ENCODE data around the gene SMARCD2.

Gene SMARCD2

DNA sequence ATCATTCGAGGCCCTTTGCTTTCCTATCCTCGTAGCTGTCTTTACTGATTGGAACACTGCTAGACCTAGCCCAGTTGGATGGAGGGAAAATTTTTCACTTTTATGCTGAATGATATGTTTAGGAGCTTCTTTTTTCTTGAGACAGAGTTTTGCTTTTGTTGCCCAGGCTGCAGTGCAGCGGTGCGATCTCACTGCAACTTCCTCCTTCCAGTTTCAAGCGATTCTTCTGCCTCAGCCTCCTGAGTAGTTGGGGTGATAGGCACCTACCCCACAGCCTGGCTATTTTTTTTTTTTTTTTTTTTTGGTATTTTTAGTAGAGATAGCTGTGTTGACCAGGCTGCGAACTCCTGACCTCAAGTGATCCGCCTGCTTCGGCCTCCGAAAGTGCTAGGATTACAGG is 32.5 kb downstream of the SMARCD2 start:
- no peak overlapping the region for H3K4me2 ChIP-seq (ENCODE audit: low read depth, low read length, poor library complexity, severe bottlenecking)
- no peaks in the 10 kb centered on the region for H3K9me3 ChIP-seq (ENCODE audit: insufficient read depth, low read depth, low read length)
- TF ChIP-seq EZH2phosphoT487 (IDR thresholded peaks at IDR 0.05; ENCODE audit: borderline replicate concordance) (no peak), CTCF (conservative IDR thresholded peaks at IDR 0.05; ENCODE audit: low read length) (no peak)
- no peaks in the 10 kb centered on the region for H3K79me2 ChIP-seq (ENCODE audit: insufficient read depth, low read length)
- no peaks in the 10 kb centered on the region for H3K27me3 ChIP-seq (ENCODE audit: insufficient read depth, low read length, poor library complexity, severe bottlenecking)
- no peaks in the 10 kb centered on the region for H4K20me1 ChIP-seq (ENCODE audit: insufficient read depth, low read length, poor library complexity, severe bottlenecking)
- H3K4me1 ChIP-seq (ENCODE audit: insufficient read depth, low read length, poor library complexity, severe bottlenecking) = no peaks in the 10 kb centered on the region
- H3F3A ChIP-seq (ENCODE audit: low read depth) = no peaks in the 10 kb centered on the region
- H3K9me2 ChIP-seq (replicated peaks; ENCODE audit: low read depth, low read length) = no peaks in the 10 kb centered on the region
- no peak overlapping the region for H3K4me3 ChIP-seq (ENCODE audit: low read length, poor library complexity, severe bottlenecking)
- peaks cover 100% of the 10 kb centered on the region for H3K36me3 ChIP-seq (ENCODE audit: insufficient read depth, low read length)
- H2AFZ ChIP-seq (ENCODE audit: low read length) = no peak overlapping the region
- H3K9ac ChIP-seq (ENCODE audit: low read depth, low read length, poor library complexity, severe bottlenecking) = no peak overlapping the region

- H3K9ac ChIP-seq (ENCODE audit: low read depth, low read length, poor library complexity, severe bottlenecking) = no peak overlapping the region
- no peaks in the 10 kb centered on the region for H3K9me3 ChIP-seq (ENCODE audit: insufficient read depth, low read depth, low read length)
- no peak overlapping the region for H2AFZ ChIP-seq (ENCODE audit: low read length)
- peaks cover 99% of the 10 kb centered on the region for H3K36me3 ChIP-seq (ENCODE audit: insufficient read depth, low read length)
- no peaks in the 10 kb centered on the region for H3F3A ChIP-seq (ENCODE audit: low read depth)
- no peaks in the 10 kb centered on the region for H3K9me2 ChIP-seq (replicated peaks; ENCODE audit: low read depth, low read length)
- no peak for TF ChIP-seq EZH2phosphoT487 (IDR thresholded peaks at IDR 0.05; ENCODE audit: borderline replicate concordance)
- TF ChIP-seq CTCF (conservative IDR thresholded peaks at IDR 0.05; ENCODE audit: low read length) = no peak
- no peak overlapping the region for H3K4me3 ChIP-seq (ENCODE audit: low read length, poor library complexity, severe bottlenecking)
- H4K20me1 ChIP-seq (ENCODE audit: insufficient read depth, low read length, poor library complexity, severe bottlenecking) = no peaks in the 10 kb centered on the region
- H3K27me3 ChIP-seq (ENCODE audit: insufficient read depth, low read length, poor library complexity, severe bottlenecking) = no peaks in the 10 kb centered on the region
- no peaks in the 10 kb centered on the region for H3K4me1 ChIP-seq (ENCODE audit: insufficient read depth, low read length, poor library complexity, severe bottlenecking)
- no peaks in the 10 kb centered on the region for H3K79me2 ChIP-seq (ENCODE audit: insufficient read depth, low read length)
- no peak overlapping the region for H3K4me2 ChIP-seq (ENCODE audit: low read depth, low read length, poor library complexity, severe bottlenecking)
Measured at GRCh38 chr17:63805591-63805990, 36.9 kb downstream of the SMARCD2 start.

DNA sequence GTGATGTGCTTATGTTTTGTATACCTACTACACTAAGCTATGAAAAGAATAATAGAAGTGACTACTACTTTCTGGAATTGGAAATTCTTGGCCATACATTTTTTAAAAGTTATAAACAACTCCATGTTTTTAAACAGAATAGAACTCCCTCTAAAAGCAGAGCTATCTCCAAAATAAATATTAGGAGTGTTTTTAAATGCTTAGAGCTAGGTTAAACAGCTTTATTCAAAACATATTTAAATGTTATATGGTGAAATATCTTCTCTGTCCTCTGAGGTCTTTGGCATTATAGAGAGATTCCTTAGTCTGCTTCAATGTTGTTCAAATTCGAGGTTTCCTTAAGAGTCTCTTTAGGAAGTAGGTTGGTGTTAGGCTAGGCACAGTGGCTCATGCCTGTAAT is 38.2 kb downstream of the SMARCD2 start:
- H3K27me3 ChIP-seq (ENCODE audit: insufficient read depth, low read length, poor library complexity, severe bottlenecking) = no peaks in the 10 kb centered on the region
- H3K9ac ChIP-seq (ENCODE audit: low read depth, low read length, poor library complexity, severe bottlenecking) = no peak overlapping the region
- H3K9me2 ChIP-seq (replicated peaks; ENCODE audit: low read depth, low read length) = no peaks in the 10 kb centered on the region
- no peaks in the 10 kb centered on the region for H4K20me1 ChIP-seq (ENCODE audit: insufficient read depth, low read length, poor library complexity, severe bottlenecking)
- no peak overlapping the region for H2AFZ ChIP-seq (ENCODE audit: low read length)
- H3K79me2 ChIP-seq (ENCODE audit: insufficient read depth, low read length) = no peaks in the 10 kb centered on the region
- H3F3A ChIP-seq (ENCODE audit: low read depth) = no peaks in the 10 kb centered on the region
- peaks cover 99% of the 10 kb centered on the region for H3K36me3 ChIP-seq (ENCODE audit: insufficient read depth, low read length)
- TF ChIP-seq EZH2phosphoT487 (IDR thresholded peaks at IDR 0.05; ENCODE audit: borderline replicate concordance) (no peak), CTCF (conservative IDR thresholded peaks at IDR 0.05; ENCODE audit: low read length) (no peak)
- H3K4me3 ChIP-seq (ENCODE audit: low read length, poor library complexity, severe bottlenecking) = no peak overlapping the region
- H3K9me3 ChIP-seq (ENCODE audit: insufficient read depth, low read depth, low read length) = no peaks in the 10 kb centered on the region
- H3K4me1 ChIP-seq (ENCODE audit: insufficient read depth, low read length, poor library complexity, severe bottlenecking) = no peaks in the 10 kb centered on the region
- no peak overlapping the region for H3K4me2 ChIP-seq (ENCODE audit: low read depth, low read length, poor library complexity, severe bottlenecking)

All from Loucy (cell line).